ENCODE results near the gene CELSR2.

The CELSR2 gene

GRCh38 chr1:109252167-109252892 is 3.0 kb downstream of the CELSR2 start:
- no peak for DNase-seq (ENCODE audit: low read depth, low spot score)

GRCh38 chr1:109252893-109253802 is 3.8 kb downstream of the CELSR2 start:
- no peak for DNase-seq (ENCODE audit: low read depth, low spot score)

GRCh38 chr1:109253803-109254620 is 4.7 kb downstream of the CELSR2 start:
- no peak for DNase-seq (ENCODE audit: low read depth, low spot score)

- DNase-seq (ENCODE audit: low read depth, low spot score): no peak
Measured at GRCh38 chr1:109254621-109255096, 5.3 kb downstream of the CELSR2 start.

- no peak for DNase-seq (ENCODE audit: low read depth, low spot score)
Measured at GRCh38 chr1:109255097-109255651, 5.8 kb downstream of the CELSR2 start.

- no peak for DNase-seq (ENCODE audit: low read depth, low spot score)
Measured at GRCh38 chr1:109255678-109256077, 6.3 kb downstream of the CELSR2 start.

GRCh38 chr1:109256085-109256484 is 6.7 kb downstream of the CELSR2 start:
- DNase-seq (ENCODE audit: low read depth, low spot score): no peak

GRCh38 chr1:109256971-109257681 is 7.8 kb downstream of the CELSR2 start:
- no peak for DNase-seq (ENCODE audit: low read depth, low spot score)

GRCh38 chr1:109257682-109258421 is 8.5 kb downstream of the CELSR2 start:
- DNase-seq (ENCODE audit: low read depth, low spot score): no peak

GRCh38 chr1:109258481-109259466 is 9.4 kb downstream of the CELSR2 start:
- no peak for DNase-seq (ENCODE audit: low read depth, low spot score)

GRCh38 chr1:109259674-109260557 is 10.6 kb downstream of the CELSR2 start:
- no peak for DNase-seq (ENCODE audit: low read depth, low spot score)

- DNase-seq (ENCODE audit: low read depth, low spot score): no peak
Measured at GRCh38 chr1:109261006-109261405, 11.7 kb downstream of the CELSR2 start.

GRCh38 chr1:109261578-109261977 is 12.2 kb downstream of the CELSR2 start:
- no peak for DNase-seq (ENCODE audit: low read depth, low spot score)

- no peak for DNase-seq (ENCODE audit: low read depth, low spot score)
Measured at GRCh38 chr1:109262231-109263055, 13.1 kb downstream of the CELSR2 start.

- no peak for DNase-seq (ENCODE audit: low read depth, low spot score)
Measured at GRCh38 chr1:109263234-109263596, 13.9 kb downstream of the CELSR2 start.

GRCh38 chr1:109263597-109264378 is 14.4 kb downstream of the CELSR2 start:
- DNase-seq (ENCODE audit: low read depth, low spot score): peak; percentile 54
